ENCODE data around the gene GRIK1.
"Not testable (repeated sequence)": the region's sequence is repeated elsewhere in the genome, so short reads cannot be mapped to it uniquely, and the experiment has no call there.

GRIK1 gene

DNA sequence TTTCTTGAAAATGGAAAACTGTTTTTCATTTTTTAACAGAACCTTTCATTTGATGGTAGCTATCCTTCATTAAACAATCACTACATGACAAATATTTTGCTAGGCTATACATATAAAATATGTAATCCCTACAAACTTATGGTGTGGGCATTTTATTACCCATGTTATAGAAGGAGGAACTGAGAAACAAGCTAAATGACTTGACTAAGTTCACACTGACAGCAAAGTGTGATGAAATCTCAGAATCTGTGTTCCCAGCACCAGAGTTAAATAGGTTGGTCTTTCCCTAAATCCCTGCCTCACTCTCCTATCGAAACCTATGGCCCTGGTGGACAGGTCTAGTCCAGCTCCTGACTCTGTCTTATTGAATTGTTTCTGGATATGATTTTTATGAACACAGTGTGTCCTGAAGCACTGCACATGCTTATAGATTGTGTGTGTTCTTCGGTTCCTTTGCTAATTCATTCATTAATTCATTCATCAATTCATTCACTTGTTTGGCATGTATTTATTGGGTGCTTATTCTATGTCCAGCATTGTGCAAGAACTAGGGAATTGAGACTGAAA is 301.0 kb downstream of the GRIK1 start:
- no peak for DNase-seq

DNA sequence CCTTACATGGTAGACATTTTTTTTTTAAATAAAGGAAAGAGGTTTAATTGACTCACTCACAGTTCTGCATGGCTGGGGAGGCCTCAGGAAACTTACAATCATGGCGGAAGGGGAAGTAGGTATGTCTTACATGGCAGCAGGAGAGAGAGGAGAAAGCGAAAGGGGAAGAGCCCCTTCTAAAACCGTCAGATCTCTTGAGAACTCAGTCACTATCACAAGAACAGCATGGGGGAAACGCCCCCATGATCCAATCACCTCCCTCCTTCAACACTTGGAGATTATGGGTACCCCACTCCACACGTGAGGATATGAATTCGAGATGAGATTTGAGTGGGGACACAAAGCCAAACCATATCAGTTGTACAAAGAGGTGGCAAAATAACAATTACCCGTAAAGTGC is 301.7 kb downstream of the GRIK1 start:
- no peak for DNase-seq

DNA sequence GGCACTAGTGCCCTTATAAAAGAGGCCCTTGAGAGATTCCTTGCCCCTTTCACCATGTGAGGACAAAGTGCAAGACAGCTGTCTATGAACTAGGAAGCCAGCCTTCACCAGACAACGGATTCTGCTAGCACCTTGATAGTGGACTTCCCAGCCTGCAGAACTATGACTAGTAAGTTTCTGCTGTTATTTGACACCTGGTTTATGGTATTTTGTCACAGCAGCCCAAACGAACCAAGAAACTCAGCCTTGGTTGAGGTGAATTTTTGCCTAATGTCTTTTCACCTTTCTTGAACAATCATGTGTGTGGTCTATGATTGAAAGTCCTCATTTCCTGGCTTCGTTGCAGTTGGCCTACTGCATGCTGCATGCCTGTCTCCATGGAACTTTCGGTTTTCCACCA is 302.2 kb downstream of the GRIK1 start:
- DNase-seq = no peak

DNA sequence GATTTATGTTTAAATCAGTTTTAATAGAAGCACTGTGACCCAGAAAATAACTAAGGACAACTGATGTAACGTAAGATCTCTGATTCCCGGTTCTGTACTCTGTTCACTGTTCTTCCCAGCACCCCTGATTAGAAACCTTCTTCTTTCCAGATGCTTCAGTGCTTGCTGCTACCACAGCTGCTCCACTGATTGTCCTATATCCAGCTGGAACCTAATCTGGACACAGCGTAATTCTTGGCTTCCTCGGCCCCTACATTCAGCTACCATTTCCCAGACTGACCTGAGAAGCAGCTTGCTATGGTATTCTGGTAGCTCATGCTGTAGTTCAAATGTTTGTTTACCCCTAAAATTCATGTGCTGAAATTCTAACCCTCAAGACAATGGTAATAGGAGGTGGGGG is 302.7 kb downstream of the GRIK1 start:
- DNase-seq = no peak

DNA sequence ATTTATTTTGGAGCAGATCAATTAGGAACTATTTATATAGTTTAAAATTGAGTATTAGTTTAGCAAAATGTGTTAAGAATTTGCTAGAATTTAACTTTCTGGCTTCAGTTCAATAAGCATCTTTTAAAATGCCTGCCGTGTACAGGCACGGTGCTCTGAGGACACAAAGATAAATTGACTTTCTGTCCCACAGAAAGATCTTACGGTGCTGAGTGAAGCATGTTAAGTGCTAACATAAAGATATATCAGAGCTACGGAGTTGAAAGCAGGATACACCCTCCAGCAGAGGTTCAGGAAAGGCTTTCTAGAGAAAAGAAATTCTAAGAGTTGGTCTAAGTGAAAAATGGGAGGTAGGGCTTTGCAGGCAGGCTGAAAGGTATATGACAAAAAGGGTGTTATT is 305.4 kb downstream of the GRIK1 start:
- no peak for DNase-seq

DNA sequence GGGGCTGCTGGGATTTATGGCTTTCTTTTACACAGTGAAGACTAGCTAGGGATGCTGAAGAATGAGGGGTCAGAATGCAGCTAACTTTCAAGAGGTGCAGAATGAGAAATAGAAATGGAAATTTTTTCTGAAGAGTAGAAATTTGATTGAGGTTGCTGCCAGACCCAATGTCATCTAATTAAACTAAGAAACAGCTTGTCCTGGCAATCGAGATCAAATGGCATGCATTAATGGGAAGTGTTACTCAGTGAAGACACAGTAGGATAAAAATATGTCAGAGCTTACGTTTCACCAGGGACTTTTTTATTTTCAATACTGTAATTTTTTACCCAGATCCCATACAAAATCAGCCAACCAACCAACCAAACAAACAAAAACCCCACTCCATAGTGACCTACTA is 306.0 kb downstream of the GRIK1 start:
- no peak for DNase-seq

DNA sequence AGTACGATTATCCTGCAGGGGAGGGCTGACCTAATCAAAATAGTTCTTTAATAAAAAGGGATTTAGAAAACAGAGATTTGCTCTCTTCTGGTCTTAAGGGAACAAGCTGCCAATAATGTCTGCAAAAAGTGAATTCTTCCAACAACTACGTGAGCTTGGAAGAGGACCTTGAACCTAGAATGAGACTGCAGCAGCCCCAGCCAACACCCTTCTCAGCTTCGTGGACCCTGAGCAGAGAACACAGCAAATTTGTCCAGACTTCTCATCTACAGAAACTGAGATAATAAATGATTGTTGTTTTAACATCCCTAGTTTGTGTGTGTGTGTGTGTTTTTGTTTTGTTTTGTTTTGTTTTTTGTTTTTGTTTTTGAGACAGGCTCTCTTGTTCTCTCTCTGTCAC is 309.4 kb downstream of the GRIK1 start:
- DNase-seq = no peak

DNA sequence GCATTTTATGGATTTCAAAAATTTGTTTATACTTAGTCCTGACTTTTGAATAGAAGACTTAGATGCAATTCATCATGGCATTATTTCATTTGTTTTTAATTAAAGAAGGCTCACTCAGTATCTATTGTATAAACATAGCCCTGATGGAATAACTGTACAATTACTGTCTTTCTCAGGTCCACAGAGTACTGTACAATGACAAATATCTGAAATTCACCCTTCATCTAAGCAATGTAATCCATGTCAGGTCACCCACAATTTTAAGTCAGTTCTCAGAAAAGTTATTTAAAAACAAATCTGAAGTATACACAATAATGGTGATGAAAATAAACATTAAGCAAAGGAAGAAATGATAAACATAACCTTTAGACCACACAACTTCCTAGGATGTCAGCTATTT is 311.9 kb downstream of the GRIK1 start:
- DNase-seq = no peak

DNA sequence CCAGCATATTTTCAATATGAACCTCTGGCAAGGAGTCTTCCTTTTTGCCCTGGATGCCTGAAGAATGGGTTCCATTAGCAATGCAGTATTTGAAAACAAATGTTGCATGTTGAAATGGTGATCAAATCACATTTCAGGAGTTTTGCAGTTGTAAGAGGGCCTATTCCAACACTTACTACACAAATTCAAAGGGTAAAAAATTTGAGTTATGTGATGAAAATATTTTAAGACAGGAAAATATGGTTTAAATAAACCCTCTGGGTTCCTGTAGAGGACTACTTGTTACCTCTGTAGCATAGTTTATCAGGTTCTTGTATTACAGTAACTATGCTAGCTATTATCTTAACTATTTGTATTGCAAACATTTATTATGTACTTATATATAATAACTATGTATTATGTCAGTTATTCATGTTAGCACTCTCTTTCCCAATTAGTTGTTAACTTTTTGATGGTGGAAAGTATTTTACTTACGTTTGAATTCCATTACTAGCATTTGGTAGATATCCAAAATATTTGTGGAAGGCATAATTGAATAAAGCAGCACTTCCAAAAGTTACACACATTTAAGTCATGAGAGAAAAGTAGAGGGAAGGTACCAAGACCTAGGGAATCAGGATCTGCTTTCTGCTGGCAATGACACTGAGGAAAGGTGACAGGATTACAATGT is 312.9 kb downstream of the GRIK1 start:
- no peak for DNase-seq

DNA sequence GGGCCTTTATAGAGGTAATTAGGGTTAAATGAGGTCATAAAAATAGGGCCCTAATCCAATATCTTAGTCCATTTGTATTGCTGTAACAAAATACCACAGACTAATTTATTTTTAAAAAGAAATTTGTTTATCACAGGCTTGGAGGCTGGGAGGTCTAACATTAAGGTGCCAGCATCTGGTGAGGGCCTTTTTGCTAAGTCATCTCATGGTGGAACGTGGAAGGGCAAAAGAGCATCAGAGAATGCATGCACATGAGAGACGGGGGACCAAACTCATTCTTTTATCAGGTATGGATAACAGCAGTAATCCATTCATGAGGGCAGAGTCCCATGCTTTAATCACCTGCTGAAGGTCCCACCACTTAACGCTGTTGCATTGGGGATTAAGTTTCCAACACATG is 313.8 kb downstream of the GRIK1 start:
- DNase-seq = no peak

DNA sequence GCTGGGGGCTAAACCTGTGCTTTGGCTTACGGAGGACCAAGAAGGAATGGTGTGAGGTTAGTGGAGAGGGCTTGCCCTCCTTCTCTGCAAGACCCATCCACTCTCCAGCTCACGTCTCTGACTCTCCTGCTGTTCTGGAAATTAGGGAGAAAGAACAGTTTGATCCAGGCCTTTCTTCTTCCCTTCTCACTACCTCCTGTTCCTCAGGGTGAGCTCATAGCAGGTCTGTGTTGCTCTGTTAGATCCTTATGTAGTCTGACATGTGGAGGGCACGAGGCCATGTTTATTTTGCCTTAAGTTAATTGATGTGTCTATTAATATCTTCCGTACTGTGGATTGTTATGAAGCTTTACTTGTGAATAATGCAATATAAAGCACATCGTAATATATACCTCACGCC is 315.0 kb downstream of the GRIK1 start:
- DNase-seq = no peak

DNA sequence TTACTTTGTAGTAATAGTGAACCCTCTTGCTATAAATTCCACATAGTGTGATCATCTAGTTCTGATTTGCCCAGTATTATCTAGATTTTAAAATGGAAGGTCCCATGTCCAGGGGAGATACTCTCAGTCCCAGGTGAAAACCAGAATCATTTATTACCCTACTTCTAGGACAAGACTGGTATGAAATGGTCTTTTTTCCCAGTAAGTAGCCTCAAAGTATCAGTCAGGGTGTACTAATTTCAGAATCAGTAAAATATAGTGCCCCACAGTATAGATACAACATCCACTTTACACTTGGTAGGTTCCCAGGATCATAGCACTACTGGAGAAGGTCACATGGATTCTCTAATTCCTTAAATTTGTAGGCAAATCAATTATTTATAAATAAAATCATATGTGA is 318.3 kb downstream of the GRIK1 start:
- no peak for DNase-seq

DNA sequence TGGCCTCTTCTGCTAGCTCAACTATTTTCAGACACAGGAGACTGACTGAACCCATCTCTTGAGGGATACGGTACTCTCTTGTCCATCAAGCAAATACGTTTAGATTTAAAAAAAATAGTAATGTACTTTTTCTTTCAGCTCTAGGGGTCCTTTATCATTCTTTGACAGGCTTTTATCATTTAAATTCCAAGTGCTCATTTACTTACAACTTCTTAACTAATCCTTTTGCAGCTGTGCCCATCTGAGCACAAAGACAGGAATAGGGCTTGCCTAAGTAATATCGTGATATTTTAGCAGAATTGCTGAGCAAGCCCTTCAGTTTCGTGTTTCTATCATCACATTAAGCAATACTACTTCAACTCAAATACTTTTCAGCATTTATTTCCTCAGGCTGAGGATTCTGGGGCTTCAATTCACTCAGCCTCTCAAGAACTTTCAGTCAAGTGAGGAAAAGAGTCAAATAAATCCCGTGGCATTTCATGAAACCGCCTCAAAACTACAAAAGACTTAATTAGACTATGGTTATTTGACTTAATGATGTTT is 323.5 kb downstream of the GRIK1 start:
- no peak for DNase-seq

DNA sequence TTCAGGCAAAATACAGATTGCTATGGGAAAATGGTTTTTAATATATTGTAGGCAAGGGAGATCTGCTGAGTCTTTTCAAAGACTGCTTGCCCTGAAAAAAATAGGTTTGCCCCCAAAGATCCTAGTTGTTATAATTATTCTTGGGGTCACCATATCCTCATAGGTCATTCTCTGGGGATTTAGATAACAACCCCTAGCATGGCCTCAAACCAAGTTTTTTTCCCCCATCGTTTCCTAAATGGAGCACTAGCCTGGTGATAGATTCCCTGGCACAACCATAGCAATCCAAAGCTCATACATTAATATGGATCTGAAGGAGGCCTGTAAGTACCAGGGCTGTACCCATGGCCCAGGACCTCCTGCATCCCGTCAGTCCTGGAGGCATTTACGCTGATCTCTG is 325.9 kb downstream of the GRIK1 start:
- no peak for DNase-seq

DNA sequence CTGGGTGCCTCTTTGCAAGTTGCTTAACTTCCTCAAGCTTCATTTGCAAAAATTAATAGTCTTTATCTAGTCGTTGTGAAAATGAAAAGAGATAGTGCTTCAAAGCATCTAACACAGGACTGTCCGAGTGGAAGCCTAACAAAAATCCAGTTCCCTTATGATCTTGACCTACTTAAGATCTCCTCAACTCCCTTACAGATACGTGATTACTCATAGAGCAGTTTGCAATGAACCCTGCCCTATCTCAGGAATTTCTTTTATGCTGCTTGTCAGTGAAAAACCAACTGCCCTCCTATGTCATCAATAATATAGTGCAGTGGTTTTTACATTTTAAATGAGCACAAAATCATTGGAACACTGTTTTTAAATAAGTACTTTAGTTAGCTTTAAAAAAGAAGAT is 326.8 kb downstream of the GRIK1 start:
- DNase-seq = no peak

DNA sequence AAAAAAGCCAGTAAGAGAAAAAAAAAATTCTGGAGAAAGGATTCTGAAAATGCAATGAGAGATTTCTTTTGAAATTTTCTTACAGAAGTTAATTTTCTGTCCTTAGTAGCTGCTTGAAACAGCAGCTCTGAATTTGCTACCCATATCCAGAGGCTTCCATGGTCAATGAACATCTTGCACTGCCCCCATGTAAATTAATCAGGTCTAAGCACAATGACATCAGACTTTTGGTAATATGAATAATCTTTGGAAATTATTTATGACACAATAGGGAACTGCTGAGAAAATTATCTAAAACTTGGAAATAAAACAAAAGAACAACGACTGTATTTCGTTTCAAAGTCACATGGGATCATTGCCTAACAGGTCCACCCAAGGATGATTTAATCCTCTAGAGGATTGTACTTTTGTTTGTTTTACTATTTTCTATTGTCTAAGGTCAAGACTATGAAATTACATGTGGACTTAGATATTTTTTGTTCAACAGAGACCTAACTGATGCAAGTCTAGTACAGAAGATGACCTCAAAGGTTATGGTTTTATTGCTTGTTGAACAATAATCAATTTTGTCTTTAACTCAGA is 328.9 kb downstream of the GRIK1 start:
- no peak for DNase-seq

DNA sequence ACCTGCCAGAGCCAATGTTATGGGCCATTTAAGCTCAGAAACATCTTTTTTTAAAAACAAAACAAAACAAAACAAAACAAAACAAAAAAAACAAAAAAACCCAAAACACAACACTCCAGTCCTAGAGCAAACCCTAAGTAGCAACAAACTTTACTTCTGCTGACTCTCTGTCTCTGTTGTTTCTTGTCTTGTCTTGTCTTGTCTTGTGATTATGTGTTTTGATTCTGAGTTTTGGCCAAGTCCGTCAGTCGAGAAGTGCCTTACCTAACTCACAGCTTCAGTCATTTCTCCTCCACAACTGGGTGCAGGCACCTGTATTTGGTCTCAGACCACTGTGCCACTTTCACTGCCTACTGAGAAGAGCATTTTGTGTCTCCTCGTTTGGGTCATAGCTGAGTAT is 333.2 kb downstream of the GRIK1 start:
- no peak for DNase-seq

DNA sequence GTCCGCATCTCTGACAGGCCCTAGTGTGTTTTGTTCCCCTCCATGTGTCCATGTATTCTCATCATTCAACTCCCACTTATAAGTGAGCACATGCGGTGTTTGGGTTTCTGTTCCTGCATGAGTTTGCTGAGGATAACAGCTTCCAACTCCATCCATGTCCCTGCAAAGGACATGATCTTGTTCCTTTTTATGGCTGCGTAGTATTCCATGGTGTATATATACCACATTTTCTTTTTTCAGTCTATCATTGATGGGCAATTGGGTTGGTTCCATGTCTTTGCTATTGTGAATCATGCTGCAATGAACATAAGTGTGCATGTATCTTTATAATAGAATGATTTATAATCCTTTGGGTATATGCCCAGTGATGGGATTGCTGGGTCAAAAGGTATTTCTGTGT is 334.6 kb downstream of the GRIK1 start:
- DNase-seq = not testable (repeated sequence)

DNA sequence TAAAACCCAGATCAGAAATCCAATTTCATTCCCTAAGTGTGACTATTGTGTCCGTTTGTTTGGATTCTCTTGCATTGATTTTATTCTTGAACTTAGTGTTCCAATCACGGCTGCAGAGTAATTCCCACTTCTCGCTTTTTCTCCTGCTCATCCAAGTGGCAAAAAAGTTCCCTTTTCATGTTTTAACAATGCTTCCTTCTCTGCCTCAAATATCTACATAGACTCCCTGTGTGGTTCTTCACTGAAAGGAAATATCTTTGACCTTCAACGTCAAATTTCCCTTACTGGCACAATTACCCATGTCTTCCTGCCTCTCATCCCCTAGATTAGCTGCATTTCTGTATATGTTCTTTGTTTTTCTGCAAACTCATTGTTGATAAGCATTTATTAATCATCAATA is 335.7 kb downstream of the GRIK1 start:
- DNase-seq = no peak

DNA sequence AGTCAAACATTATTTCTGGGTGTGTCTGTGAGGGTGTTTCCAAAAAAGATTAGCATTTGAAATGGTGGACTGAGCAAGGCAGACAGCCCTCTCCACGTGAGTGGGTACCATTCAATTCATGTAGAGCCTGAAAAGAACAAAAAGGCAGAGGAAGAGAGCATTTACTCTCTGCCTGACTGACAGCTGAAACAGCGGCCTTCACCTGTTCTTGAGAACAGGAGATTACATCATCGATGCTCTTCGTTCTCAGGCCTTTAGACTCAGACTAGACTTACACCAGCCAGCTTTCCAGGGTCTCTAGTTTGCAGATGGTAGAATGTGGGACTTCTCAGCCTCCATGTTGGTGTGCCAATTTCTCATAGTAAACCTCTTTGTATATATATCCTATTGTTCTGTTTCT is 338.7 kb downstream of the GRIK1 start:
- no peak for DNase-seq

DNA sequence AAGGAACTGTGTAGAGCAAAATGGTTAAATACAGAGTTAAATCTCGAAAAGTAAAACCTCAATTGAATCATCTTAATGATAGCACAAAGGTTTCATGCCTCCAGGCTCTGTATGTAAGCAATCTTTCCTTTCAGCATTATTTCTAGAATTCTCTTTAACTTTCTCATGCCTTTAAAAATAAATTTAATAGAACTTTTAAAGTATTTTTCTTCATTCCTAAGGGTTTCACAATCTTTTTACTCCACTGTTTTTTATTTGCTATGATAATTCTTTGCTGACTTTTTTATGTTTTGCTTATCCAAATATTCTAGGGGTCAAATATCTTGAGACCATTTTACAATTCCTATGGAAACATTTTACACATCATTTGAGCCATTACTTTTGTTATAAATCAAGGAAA is 353.1 kb downstream of the GRIK1 start:
- DNase-seq = no peak

DNA sequence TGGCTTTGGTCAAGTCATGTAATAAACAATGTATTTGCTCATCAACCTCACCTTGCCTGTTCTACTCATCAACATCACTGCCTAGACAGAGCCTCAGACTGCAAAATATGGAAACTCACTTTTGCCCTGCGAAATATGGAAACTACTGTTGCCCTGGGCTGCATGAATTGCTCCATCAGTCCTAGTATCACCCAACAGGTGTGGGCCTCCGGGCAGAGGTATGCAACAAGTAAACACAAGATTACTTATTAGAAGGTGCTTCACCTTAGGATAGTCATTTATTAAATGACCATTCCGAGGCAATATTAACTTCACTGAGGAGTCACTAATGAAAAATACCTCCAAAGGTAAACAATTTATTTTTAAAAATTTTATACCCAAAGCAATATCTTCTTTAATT is 354.3 kb downstream of the GRIK1 start:
- no peak for DNase-seq

DNA sequence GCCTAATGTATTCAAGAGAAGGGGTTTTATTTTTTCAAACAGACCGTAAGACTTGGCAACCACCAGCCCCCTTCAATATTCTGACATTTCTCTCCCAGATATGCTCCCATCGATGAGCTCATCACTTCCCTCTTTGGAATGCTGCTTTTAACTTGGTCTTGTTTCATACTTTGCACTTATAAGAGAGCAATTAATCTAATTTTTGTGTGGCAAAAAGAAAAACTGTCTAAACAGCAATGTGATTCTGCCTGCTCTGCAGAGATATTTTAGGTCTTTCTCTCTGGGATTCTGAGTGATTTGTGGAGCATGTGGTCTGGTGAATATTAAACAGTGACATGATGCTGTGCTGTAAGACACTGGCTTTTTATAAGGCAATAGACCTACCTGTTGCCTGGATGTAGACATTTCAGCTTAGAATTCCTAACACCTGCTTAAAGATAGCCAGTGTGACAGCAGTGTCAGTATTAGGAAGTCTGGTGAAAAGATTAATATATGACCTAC is 356.3 kb downstream of the GRIK1 start:
- DNase-seq = no peak

DNA sequence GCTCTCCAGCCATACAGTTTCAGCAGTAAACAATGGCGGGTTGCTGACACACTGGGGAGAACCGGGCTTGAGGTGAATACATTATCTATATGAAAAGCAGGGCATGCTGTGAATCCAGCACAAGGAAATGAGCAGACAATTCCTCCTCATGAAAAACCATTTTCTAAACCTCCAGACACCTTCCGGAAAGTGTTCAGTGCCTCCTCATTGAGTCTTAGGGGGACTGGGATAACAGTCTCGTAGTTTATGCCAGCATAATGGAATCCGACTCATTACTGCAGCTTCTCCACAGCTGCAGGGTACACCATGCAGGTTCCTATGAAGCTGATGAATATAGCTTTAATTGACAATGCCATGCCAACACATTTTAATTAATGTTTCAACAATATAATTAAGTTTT is 356.9 kb downstream of the GRIK1 start:
- no peak for DNase-seq

DNA sequence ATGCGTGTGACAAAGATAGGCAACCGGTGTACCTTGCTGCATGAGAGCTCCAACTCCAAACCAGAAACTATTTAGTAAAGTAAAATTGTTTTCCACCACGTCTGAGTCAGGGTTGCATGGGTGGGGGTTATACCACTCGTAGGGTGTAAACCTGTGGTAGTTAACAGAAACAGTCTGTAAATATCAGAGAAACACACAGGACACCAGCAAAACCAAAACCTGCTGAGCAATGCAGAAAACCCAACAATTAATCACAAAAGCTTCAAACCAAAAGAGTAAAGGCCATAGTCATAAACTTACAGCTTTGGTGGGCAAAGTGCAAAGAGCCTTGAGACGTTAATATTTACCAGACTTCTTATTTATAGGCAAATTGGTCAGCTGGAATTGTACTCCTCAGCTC is 358.4 kb downstream of the GRIK1 start:
- no peak for DNase-seq

All from activated CD4-positive, alpha-beta T cell treated with anti-CD3 and anti-CD28 coated beads, Interleukin-2, Interleukin-6, amounts not matched to agents 100 ng/mL and 50 ng/mL, durations not matched to agents 16 hours and 8 hours (primary cell).